Central memory CD8-positive, alpha-beta T cell (primary cell): Measurements from ENCODE around the gene CTIF.

Experiments
- ATAC-seq: fragments of 150-1000 bp; cut with Tn5 transposase; replicated peaks from 2 replicates; pipeline ENCODE4 v1.10.0; 2022; ENCODE audit warnings: mild to moderate bottlenecking, moderate FRiP score, moderate number of reproducible peaks; ENCODE audit not compliant: poor library complexity, severe bottlenecking; ENCODE audit errors: extremely low read depth
- DNase-seq, 2 donors: peaks; one replicate each; pipeline ENCODE4 v3.0.0; 2021; ENCODE audit warnings: low spot score in 2 of 2
- H3K27ac Mint-ChIP-seq: one replicate; pipeline ENCODE4 v1.8.0; 2022; ENCODE audit warnings: low read depth, mild to moderate bottlenecking, moderate library complexity, mixed read lengths
- H3K27me3 Mint-ChIP-seq: one replicate; pipeline ENCODE4 v1.8.0; 2022; ENCODE audit warnings: mixed read lengths
- H3K36me3 Mint-ChIP-seq: one replicate; pipeline ENCODE4 v1.8.0; 2022; ENCODE audit warnings: mild to moderate bottlenecking, moderate library complexity, mixed read lengths; ENCODE audit not compliant: insufficient read depth
- H3K4me1 Mint-ChIP-seq: one replicate; pipeline ENCODE4 v1.8.0; 2022; ENCODE audit warnings: mixed read lengths
- H3K4me3 Mint-ChIP-seq: one replicate; pipeline ENCODE4 v1.8.0; 2022; ENCODE audit warnings: mild to moderate bottlenecking, moderate library complexity, mixed read lengths
- H3K9me3 Mint-ChIP-seq: one replicate; pipeline ENCODE4 v1.8.0; 2022; ENCODE audit warnings: mixed read lengths

CTIF gene

DNA sequence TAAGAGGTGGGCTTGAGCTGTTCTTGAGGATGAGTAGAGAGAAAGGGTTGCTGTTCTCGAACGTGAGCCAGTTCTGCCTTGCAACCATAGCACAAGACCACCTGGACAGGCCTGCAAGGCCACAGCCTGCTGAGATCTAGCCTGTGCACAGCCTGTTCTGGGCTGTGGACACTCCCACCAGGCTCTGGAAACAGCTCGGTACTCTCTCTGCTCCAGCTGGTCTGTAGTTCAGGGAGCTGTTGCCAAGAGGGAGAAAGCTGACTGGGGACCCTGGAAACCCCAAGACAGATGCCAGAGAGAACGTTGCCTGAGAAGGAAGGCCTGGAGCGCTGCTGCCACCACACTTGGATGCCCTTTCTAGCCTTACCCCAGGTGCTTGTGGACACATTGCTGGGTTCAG lies 69.8 kb downstream of the CTIF start:
- Mint-ChIP-seq H3K27ac (no peak overlapping the region), H3K9me3 (no peaks in the 10 kb centered on the region), H3K27me3 (peaks cover 44% of the 10 kb centered on the region), H3K36me3 (no peaks in the 10 kb centered on the region), H3K4me3 (no peak overlapping the region), H3K4me1 (no peaks in the 10 kb centered on the region)
- DNase-seq (no peak), ATAC-seq (no peak)

DNA sequence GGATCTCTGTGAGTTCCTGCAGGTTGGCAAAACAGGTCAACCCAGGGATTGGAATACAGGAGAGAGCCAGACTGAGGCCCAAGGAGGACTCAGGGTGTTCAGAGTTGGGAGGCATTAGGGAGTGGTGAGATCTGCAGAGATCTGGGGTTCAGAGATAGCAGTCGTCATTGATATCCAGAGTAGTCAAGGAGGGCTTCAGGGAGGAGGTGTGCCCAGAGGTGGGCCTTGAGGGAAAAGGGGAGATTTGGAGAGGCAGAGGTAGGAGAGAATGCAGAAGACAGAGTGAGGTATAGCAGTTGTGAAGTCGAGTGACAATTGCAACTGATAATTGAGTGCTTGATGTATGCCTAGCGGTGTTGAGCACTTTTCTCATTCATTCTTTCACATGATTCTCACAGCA lies 70.3 kb downstream of the CTIF start:
- H3K27me3 Mint-ChIP-seq = peaks cover 44% of the 10 kb centered on the region
- no peaks in the 10 kb centered on the region for H3K9me3 Mint-ChIP-seq
- H3K4me1 Mint-ChIP-seq = no peaks in the 10 kb centered on the region
- H3K36me3 Mint-ChIP-seq = no peaks in the 10 kb centered on the region
- H3K27ac Mint-ChIP-seq = no peak overlapping the region
- H3K4me3 Mint-ChIP-seq = no peak overlapping the region
- ATAC-seq (no peak), DNase-seq (no peak)

DNA sequence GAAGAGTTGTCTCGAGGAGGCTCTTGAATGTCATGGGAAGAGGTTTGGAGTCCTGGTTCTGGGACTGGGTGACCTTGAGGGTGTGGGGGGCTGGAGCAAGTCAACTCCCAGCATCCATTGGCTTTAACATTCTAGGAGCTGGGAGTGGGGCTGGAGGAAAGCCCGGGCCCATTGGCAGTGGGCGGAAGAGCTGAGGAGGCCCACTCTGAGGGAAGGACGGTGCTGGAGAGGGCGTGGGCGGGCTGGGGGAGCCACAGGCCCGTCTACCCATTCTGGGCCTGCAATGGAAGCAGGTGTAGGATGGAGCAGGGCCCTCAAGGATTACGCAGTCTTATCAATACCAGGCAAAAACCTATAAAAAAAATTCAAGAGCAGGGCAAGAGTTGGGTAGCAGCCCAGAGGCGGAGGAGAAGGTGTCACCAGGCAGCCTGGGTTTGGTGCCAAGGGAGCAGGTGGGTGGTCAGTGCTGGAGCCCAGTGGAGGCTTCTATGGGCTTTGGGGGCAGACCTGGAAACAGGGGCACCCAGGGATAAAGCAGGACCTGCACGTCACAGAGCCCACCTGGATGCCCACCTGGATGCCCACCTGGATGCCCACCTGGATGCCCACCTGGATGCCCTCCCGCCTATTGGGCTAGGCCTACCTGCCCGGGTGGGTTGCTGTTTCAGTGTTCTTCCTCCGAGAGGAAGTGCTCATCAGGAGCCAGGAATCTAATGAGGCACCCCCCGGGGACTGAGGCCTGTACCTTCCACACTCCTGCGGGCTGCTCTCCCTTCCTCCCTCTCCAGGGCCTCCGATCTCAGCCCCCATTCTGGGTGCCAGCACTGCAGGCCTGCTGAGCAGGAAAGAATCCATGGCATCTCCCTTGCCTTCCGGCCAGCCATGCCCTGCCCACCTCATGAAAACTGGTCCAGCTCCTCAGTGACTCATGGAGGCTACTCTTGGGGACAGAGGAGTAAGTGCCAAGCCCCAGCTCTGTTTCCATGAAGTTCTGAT lies 71.3 kb downstream of the CTIF start:
- DNase-seq = no peak
- Mint-ChIP-seq H3K27me3 (peaks cover 44% of the 10 kb centered on the region), H3K27ac (no peak overlapping the region), H3K4me3 (no peak overlapping the region), H3K9me3 (no peaks in the 10 kb centered on the region), H3K4me1 (no peaks in the 10 kb centered on the region), H3K36me3 (no peaks in the 10 kb centered on the region)
- no peak for ATAC-seq

DNA sequence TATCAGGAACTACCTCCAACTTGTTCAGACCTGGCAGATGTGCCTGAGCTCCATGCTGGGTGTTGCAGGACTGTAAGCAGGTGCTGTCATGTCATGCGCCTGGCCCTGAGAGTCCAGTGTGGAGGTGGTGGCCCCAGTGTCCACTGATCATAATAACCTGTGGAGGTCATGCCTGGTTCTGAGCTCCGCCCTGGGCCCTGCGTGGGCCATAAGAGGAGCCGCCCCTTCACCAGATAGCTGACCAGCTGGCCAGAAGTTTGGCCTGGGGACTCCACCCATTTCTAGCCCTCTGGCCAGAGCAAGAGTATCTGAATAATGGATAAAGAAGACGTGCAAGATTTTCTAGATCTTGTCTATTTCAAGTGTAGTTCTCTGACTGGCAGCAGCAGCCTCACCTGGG lies 72.4 kb downstream of the CTIF start:
- Mint-ChIP-seq H3K27me3 (peaks cover 44% of the 10 kb centered on the region), H3K27ac (no peak overlapping the region), H3K4me3 (no peak overlapping the region), H3K9me3 (no peaks in the 10 kb centered on the region), H3K36me3 (no peaks in the 10 kb centered on the region), H3K4me1 (no peaks in the 10 kb centered on the region)
- no peak for ATAC-seq
- no peak for DNase-seq

DNA sequence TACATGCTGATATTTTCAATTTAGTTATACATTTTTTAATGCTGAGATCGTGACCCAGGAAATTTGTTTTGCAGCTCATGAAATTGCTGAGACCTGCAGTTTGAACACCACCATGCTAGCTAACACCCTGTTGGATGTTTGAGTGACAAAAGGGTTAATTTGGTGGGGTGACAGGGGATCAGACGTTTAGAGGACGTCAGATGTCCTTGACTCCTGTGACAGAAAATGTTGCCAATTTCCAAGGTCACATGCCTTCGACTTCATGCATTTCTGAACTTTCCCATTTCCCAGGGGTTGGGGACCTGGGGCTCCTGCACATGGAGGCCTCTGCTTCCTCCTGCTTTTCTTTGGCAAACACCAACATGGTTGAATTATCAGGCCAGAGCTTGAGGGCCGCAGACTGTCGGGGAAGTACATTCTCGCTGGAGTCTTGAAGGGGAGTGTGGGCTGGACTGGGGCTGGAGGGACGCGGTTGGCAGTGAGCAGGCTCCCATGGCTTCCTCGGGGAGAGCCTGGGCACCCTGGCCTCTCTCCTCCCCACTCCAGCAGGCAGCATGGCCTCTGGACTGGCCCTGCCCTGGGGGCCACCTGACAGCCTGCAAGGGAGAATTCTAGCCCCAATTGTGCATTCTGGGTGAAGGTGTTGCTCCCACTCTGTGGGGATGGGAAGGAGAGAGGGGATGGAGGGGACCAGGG lies 73.1 kb downstream of the CTIF start:
- ATAC-seq (no peak), DNase-seq (no peak)
- Mint-ChIP-seq H3K27me3 (peaks cover 44% of the 10 kb centered on the region), H3K36me3 (no peaks in the 10 kb centered on the region), H3K27ac (no peak overlapping the region), H3K4me1 (no peaks in the 10 kb centered on the region), H3K4me3 (no peak overlapping the region), H3K9me3 (no peaks in the 10 kb centered on the region)

- ATAC-seq = no peak
- H3K4me1 Mint-ChIP-seq = no peaks in the 10 kb centered on the region
- peaks cover 43% of the 10 kb centered on the region for H3K27me3 Mint-ChIP-seq
- H3K36me3 Mint-ChIP-seq = no peaks in the 10 kb centered on the region
- H3K4me3 Mint-ChIP-seq = no peak overlapping the region
- no peak for DNase-seq
- H3K27ac Mint-ChIP-seq = no peak overlapping the region
- H3K9me3 Mint-ChIP-seq = no peaks in the 10 kb centered on the region
These were observed 73.7 kb downstream of the CTIF start for GRCh38 chr18:48612511-48612910.

GRCh38 chr18:48612917-48613316 lies 74.1 kb downstream of the CTIF start:
- Mint-ChIP-seq H3K4me3 (no peak overlapping the region), H3K4me1 (no peaks in the 10 kb centered on the region), H3K27ac (no peak overlapping the region), H3K27me3 (peaks cover 39% of the 10 kb centered on the region), H3K36me3 (peaks cover 2% of the 10 kb centered on the region), H3K9me3 (no peaks in the 10 kb centered on the region)
- ATAC-seq (no peak), DNase-seq (no peak)

- H3K4me3 Mint-ChIP-seq = no peak overlapping the region
- DNase-seq (no peak), ATAC-seq (no peak)
- H3K4me1 Mint-ChIP-seq = no peaks in the 10 kb centered on the region
- H3K9me3 Mint-ChIP-seq = no peaks in the 10 kb centered on the region
- peaks cover 34% of the 10 kb centered on the region for H3K27me3 Mint-ChIP-seq
- no peak overlapping the region for H3K27ac Mint-ChIP-seq
- peaks cover 2% of the 10 kb centered on the region for H3K36me3 Mint-ChIP-seq
These were observed 75.0 kb downstream of the CTIF start for GRCh38 chr18:48613589-48614404.

GRCh38 chr18:48615566-48616401 lies 77.0 kb downstream of the CTIF start:
- H3K9me3 Mint-ChIP-seq = no peaks in the 10 kb centered on the region

DNA sequence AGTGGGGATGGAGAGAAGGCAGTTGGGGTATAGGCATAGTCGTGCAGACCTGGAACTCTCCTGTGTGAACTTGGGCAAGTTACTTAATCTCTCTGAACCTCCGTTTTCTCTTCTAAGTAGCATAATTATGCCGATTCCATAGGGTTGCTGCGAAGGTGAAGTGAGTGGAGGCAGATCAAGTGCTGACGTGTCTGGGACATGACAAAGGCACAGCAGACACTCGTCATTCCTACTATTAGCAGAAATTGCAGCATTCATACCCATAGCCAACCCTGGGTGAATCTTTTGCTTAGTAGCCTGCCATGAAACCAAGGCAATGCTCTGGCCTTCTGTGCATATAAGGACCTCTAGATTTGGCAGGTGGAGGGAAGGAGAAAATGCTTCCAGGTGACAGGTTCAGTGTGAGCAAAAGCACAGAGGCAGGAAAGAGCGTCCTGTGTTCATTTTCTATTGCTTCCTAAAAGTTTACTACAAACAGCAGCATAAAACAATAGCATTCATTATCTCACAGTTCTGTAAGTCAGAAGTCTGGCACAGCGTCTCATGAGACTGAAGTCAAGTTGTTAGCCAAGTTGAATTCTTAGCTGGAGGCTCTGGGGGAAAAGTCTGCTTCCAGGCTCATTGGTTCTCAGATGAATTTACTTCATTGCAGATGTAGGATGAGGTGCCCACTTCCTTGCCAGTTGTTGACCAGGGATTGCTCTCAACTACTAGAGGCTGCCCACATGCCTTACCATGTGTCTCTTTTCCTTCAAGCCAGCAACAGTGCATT lies 77.8 kb downstream of the CTIF start:
- no peak for ATAC-seq
- peaks cover 14% of the 10 kb centered on the region for H3K27me3 Mint-ChIP-seq
- H3K36me3 Mint-ChIP-seq = peaks cover 2% of the 10 kb centered on the region
- no peaks in the 10 kb centered on the region for H3K4me1 Mint-ChIP-seq
- no peak overlapping the region for H3K27ac Mint-ChIP-seq
- no peak for DNase-seq
- no peaks in the 10 kb centered on the region for H3K9me3 Mint-ChIP-seq
- no peak overlapping the region for H3K4me3 Mint-ChIP-seq

More at GRCh38 chr18:48615566-48616401, 77.0 kb downstream of the CTIF start:
- Mint-ChIP-seq H3K27ac (no peak overlapping the region), H3K27me3 (peaks cover 14% of the 10 kb centered on the region), H3K4me3 (no peak overlapping the region), H3K4me1 (no peaks in the 10 kb centered on the region), H3K36me3 (peaks cover 2% of the 10 kb centered on the region)
- ATAC-seq (no peak), DNase-seq (no peak)

DNA sequence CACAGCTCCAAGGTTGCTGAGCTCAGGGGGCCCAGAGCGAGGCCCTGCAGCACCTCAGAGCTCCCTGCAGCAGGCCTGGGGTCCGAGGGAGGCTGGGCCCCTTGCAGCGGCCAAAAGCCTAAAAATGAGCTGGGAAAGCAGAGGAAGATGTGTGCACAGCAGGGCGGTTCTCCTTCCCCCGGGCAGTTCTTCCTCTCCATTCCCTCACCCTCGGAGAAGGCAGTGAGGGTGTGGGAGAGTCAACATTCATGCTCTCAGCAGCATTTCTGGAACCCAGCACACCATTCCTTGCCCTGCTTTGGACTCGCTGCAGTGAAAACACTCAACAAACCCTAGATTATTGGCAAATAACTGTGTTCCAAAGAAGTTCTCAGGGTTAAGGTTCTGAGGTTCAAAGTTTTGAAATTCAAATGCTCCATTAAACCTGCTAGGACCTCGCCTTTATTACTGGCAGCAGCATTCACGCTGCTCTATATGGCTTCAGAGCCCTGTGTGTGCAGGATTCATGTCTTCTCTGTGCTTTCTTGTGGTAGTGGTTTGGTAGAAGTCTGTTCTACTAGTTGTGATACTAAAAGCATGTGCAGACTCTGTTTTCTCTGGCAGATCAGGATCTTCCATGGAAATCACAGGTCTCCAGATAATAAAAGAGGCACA lies 79.1 kb downstream of the CTIF start:
- Mint-ChIP-seq H3K36me3 (peaks cover 2% of the 10 kb centered on the region), H3K27ac (no peak overlapping the region), H3K4me1 (no peaks in the 10 kb centered on the region), H3K4me3 (no peak overlapping the region), H3K27me3 (peaks cover 9% of the 10 kb centered on the region), H3K9me3 (no peaks in the 10 kb centered on the region)
- ATAC-seq (no peak), DNase-seq (no peak)
